Activated CD4-positive, CD25-positive, alpha-beta regulatory T cell (primary cell): ENCODE measurements around the gene POLL.
"Not testable (repeated sequence)": the region's sequence is repeated elsewhere in the genome, so short reads cannot be mapped to it uniquely, and the experiment has no call there.

Source experiments
- DNase-seq, 4 experiments: peaks; one replicate each; lab custom pipeline; 2025; lab: John Stamatoyannopoulos, UW

Gene POLL

DNA sequence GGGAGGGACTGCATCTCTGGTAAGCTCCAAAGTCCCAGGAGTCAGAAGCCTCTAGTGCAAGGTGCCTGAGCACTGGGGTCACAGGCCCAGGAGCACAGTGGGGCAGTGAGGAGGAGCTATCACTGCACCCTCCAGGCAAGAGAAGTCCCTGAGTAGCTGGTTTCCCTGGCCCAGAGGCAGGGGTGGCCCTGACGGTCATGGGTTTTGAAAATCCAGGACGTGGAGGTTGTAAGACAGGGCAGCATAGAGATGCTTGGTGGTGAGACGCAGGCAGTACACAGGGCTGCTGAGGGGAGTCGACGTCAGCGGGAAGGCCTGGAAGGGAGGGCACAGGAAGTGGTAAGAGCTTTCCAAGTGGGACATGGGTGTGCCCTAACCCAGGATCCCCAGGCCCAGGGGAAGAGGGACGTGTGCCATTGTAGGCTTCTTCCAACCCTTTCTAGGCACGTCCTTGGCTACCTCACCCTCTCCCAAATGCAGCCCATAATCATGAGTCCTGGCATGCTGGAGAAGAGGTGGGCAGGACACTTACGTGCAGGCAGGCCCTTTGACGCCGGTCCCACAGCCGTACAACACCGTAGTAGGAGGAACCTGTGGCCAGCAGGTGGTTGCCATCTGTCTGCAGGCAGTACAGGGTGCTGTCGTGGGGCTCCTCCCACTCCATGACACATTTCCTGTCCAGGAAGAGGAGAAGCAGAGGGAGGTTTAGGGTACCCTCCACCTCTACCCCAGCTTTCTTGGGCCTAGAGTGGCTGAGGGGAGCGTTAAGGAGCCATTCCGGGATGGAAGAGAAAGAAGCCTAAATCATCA, 23.2 kb upstream of the POLL start:
- no peak for DNase-seq

DNA sequence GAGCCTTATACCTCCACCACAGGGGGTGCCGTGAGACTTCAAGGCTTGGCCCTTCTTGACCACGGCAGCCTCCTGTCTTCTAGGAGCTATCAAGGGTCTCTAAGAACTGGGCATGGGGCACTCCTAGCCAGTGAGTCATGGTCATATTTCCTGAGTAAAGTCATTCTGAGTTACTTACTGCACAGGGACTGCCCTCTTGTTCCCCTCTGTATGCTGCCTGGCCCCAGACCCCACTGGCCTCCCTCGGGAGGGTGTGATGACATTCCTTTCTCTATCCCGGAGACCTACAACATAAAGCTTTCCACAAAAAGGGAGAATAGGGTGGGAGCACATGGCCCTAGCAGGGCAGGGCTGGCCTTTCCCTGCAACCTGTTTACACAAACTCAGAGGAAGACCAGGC, 21.4 kb upstream of the POLL start:
- no peak for DNase-seq

GRCh38 chr10:101607124-101607523, 19.1 kb upstream of the POLL start:
- no peak for DNase-seq

GRCh38 chr10:101602761-101603398, 14.8 kb upstream of the POLL start:
- DNase-seq: peak; percentile 21 to 50 (median 40)

DNA sequence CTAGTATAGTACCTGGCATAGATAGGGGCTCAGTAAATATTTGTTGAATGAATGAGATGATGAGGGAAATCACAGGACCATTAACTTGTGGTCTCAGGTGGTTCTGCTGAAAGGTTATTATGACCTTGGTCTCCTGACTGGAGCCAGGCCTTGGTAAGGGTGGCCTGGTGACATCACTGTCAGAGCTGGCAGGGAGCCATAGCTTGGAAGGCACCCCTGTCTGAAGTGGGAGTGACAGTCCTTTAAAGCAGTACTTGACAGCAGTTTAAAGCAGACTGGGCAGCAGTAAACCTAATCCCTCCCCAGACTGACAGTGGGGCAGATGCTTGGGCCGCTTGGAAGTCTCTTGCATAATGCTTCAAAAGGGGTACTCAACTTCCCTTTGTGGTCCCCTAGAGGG, 13.5 kb upstream of the POLL start:
- no peak for DNase-seq

DNA sequence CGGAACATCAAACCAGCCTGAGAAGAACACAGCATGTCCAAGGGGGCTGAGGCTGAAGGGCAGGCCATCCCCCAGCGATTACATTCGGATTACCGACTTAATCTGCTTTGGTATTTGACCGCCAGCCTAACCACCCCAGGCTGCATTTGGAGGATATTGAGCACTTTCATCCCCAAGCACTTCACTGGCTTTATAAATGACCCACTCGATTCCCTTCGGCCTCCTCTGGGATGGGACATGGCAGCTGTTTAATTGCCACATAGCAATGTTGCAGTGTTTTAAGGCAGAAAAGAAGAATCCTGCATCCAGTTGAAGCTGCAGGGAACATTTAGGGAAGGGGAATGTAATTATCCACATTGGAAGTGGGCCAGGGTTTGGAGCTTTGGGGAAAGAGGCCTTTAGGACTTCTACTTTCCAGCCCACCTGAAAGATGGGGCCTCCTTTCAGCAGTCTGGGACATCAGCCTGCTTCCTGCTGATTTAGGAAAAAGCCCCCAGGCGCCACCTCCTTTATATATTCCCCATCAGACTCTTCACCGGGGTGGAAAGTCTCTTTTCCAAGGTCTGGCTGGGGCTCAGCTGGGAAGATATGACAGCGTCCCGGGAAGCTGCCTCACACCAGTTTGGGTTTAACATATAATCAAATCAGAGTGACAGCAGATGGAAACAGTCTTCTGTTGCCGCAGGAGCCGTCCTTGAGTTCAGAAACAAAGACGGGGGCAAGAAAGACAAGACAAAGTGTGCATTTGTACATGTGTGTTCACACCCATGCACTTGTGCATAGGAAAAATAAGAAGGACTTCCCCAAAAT, 9.2 kb upstream of the POLL start:
- no peak for DNase-seq

DNA sequence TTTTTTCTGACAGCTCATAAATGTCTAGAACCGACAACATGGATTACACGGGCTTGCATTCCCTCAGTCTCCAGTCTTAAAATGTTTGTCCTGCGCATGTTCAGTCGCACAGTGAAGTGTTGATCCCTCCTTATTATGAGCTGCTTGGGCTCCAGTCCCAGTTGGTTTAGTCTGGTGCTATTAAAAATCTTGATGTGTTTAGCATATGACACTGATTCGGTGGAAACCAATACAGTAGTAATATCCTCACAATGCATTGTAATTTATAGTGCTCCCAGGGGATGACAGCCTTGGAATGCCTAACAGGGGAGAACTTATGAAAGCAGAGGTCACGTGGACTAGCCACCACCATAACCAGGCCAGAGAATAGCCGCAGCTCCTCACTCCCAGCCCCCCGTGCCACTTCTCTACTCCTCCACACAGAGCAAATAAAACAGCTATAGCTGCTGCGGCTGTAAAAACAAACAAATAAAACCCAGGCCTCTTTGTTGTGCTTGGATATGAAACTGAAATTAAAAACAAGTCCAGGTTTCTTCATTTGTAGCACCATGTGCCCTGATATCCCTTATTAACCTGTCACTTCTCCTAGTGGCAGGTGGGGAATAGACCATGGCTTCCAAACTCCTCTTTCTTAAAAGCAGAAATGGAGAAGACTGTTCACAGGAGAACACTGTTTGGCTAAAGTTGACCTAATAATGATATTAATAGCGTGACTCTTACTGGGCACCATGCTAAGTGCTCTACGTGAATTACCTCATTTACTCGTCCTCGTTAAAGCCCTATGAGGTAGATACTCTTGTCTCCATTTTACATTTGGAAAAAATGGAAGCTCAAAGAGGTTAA, 7.8 kb upstream of the POLL start:
- DNase-seq: no peak

GRCh38 chr10:101593331-101593730, 5.3 kb upstream of the POLL start:
- DNase-seq: not testable (repeated sequence)

GRCh38 chr10:101588879-101589278, 822 bp upstream of the POLL start:
- DNase-seq: no peak

- no peak for DNase-seq
These were observed 2.2 kb downstream of the POLL start for GRCh38 chr10:101585841-101586240.

DNA sequence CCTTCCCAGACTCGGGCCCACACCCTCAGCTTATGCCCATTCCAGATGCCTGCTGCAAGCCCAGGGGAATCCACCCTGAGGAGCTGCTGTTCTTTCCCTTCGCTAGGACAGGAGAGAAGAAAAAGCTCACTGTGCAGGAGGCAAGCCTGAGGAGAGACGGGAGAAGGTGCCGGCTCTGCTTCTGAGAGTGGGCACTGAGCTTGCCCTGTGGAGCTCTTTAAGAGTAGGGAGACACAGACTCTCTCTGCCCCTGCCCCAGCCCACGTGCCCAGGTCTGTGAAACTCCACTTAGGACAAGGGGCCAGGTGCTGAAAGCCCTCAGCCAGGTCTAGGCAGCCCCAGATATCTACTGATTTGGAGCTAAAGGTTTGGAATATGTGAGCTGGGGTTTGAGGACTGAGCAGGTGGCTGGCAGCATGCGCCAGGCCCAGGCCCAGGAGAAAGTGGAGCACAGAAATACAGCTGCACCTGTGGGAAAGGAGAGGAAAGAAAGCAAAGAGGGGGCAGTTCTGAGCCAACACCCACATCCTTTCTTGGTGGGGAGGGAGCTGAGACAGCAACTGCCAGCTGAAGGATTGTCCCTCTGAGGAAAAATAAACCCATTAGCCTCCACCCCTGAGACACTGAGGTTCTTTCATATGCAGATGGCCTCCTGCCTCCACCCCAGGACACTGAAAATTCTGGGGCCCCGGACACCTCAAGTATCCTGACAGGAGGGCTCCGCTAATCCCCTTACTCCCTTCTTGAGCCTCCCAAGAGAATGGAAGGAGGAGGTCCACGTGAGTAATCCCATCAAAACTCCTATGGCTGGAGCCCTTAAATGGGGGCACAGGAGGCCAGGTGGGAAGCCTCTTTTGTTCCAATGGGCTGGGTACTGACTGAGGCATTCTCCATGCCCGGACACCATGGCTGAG, 7.3 kb downstream of the POLL start:
- no peak for DNase-seq

DNA sequence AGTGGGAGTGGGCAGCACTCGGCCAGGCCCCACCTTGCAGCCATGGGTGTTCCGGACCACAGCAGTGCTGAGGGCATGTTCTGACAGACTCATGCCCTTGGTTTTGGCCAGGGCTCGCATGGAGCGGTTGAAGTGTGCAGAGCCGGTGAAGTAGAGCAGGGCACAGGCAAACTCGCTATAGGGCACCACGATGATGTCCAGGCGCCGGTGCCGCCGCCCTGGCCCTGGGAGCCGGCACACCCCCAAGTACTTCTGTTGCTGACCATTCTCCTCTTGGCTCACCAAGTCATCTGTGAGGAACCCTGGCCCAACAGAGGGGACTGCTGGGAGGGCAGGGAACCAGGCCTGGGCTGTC, 8.6 kb downstream of the POLL start:
- no peak for DNase-seq

- DNase-seq: no peak
These were observed 9.1 kb downstream of the POLL start for GRCh38 chr10:101578803-101579515.

DNA sequence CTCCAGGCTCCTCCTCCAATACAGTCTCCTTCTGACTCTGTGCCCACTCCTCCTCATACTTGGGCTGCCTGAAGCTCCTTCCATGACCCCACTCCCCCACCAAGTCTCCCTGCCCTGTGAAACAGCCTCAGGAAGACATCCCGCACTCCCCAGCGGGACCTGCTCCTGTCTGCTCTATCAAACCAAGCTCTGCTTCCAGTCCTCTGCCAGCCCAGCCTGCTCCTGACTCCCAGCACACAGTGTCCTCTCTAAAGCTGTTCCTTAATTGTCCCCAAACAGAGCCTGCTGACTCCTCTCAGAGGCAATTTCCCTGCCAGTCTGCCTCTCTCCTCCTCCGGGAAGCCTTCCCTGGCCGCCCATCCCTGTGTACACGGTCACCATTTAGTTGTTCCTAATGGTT, 9.9 kb downstream of the POLL start:
- DNase-seq: no peak

GRCh38 chr10:101577121-101577871, 10.8 kb downstream of the POLL start:
- no peak for DNase-seq

GRCh38 chr10:101576211-101576863, 11.7 kb downstream of the POLL start:
- no peak for DNase-seq

DNA sequence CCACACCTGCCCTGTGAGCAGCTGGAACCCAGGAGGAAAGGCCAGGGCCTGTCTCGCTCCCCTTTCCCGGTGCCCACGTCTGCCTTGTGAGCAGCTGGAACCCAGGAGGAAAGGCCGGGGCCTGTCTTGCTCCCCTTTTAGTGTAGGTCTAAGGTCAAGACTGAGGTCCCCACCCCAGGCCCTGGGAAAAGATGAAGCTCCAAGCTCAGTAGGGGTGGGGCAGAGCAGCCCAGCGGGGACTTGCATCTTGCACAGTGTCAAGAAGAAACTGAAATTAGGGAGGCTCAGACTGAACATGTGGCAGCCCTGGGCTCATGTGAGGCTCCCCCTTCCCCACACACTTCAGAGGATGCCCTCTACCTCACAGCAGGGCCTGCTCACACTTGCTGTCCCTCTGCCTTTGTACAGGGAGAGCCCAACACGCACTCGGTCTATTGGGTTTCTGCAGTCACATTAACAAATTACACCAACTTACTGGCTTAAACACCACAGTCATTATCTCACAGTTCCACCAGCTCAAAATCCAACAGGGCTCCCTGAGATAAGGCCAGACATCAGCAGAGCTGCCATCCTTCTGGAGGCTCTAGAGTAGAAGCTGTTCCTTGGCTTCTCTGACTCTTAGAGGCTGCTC, 12.4 kb downstream of the POLL start:
- DNase-seq: no peak

DNA sequence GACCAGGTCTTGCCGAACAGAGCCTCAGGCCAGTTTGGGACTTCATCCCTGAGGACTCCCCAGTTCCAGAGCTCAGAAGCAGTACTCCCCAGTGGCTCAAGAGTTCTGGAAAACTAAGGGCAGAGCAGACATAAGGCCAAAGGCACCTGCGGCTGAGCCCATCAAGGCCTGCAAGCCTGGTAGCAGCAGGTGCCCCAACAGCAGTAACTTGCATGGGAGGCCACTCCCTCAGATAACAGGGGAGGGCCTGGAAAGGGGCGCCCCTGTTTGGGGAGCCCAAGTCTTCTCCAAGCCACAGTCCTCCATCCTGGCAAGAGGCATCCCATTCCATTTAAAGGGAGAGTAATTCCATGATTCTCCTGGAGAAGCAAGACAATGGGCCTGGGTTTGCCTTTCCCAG, 13.0 kb downstream of the POLL start:
- DNase-seq: no peak
